ENCODE data around the gene TBX2.
A peak's percentile ranks its signal among the peaks of the same experiment; 100 is the strongest.

TBX2 gene

DNA sequence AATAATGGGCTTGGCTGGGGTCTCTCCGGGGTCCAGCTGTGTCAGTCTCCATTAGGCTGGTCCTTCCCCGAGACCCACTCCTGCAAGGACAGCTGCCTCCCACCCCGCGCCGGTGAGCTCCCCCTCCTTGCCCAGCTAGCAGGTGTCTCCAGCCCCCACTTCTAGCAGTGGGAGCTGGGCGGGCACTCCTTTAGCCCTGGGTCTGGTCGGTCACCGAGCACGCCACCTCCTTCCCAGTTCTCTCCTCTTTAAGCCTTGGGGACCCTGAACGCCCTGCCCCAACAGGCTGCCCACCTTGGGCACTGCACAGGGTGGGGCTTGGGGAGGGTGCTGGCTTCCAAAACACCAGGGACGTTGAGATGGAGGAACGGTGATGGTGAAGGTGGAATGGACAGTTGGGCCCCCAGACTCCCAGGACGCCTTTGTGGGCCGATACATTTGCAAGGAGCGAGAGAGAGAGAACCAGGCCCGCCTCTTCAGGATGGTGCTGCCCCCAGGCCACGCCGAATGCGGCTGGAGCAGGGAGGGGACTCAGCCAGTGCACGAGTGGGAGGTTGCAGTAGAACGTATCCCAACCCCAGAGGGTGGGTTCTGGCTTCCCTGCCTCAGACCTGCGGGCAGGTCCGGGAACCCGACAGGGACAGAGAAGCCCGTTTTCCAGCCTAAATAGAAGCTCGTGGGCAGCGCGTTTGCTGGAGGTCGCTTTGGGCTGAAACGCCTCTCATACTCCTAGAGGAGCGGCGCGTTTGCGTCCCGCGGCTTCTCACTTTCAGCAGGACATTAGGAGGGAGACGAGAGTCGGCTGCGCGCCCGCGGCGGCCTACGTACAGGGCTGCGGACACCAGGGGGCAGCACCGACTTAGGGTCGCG lies 10.7 kb downstream of the TBX2 start:
- DNase-seq (ENCODE audit: low read depth): no peak
- in situ Hi-C loops (cut with HindIII; ENCODE audit: low sequenced_read_pairs): no loop called here
- TF ChIP-seq CTCF (IDR thresholded peaks at IDR 0.05; ENCODE audit: low read depth, low read length, missing control alignments): peak; percentile 48
- H3K4me3 ChIP-seq (ENCODE audit: low read depth, low read length): peak overlapping the region; percentile 7

DNA sequence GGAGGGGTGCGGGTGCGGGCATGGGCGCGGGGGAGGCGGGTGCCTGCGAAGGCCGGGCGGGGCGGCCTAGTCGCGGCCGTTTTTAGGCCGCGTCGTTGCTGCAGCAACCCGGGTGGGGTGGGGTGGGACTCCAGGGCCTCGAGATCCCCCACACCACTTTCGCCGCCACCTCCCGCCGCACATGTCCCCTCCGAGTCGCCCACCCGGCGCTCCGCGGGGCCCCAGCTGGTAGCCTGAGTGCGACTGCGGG lies 11.3 kb downstream of the TBX2 start:
- no peak for TF ChIP-seq CTCF (IDR thresholded peaks at IDR 0.05; ENCODE audit: low read depth, low read length, missing control alignments)
- DNase-seq (ENCODE audit: low read depth): no peak
- peak overlapping the region; percentile 48 for H3K4me3 ChIP-seq (ENCODE audit: low read depth, low read length)
- in situ Hi-C loops (cut with HindIII; ENCODE audit: low sequenced_read_pairs): no loop called here

- no peak for DNase-seq (ENCODE audit: low read depth)
- in situ Hi-C loops (cut with HindIII; ENCODE audit: low sequenced_read_pairs): no loop called here
- peak; percentile 31 for TF ChIP-seq CTCF (IDR thresholded peaks at IDR 0.05; ENCODE audit: low read depth, low read length, missing control alignments)
- H3K4me3 ChIP-seq (ENCODE audit: low read depth, low read length): peak overlapping the region; percentile 48
Measured at GRCh38 chr17:61411261-61412142, 11.9 kb downstream of the TBX2 start.

DNA sequence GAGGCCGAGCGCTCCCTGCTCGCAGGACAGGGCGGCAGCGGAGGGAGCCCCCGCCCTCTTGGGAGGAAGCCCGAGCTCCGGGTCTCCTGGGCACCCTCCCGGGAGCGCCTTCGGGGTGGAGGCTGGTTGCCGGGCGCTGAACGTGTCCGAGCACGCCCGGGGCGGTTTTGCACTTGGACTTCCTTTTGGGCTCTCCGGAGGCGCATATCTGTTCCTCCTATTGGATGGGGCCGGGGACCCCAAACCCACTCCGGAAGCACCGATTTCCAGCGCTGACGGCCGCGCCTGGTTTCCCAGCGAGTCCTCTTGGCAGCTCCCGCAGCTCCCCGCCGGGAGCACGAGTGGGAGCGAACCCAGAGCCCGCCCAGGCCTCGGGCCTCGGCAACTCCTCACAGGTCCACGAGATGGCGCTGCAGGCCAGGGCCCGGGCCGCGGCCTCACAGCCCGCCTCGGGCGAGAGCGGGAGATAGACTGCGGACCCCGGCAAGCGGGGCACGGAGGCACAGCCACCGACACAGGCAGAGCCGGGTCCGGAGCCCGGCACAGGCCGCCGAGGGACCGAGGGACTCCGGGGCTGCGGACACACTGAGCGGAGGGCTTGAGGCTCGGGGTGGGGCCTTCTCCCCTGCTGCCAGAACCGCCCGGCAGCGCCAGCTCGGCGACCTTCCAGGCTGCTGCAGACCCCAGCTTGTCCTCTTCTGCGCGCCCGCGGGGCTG lies 12.7 kb downstream of the TBX2 start:
- in situ Hi-C loops (cut with HindIII; ENCODE audit: low sequenced_read_pairs): no loop called here

GRCh38 chr17:61412860-61413660 lies 13.4 kb downstream of the TBX2 start:
- in situ Hi-C loops (cut with HindIII; ENCODE audit: low sequenced_read_pairs): no loop called here
- peak overlapping the region; percentile 48 for H3K4me3 ChIP-seq (ENCODE audit: low read depth, low read length)
- no peak for TF ChIP-seq CTCF (IDR thresholded peaks at IDR 0.05; ENCODE audit: low read depth, low read length, missing control alignments)
- no peak for DNase-seq (ENCODE audit: low read depth)

More for the DNA sequence above, 12.7 kb downstream of the TBX2 start:
- peak overlapping the region; percentile 48 for H3K4me3 ChIP-seq (ENCODE audit: low read depth, low read length)
- DNase-seq (ENCODE audit: low read depth): peak; percentile 27
- TF ChIP-seq CTCF (IDR thresholded peaks at IDR 0.05; ENCODE audit: low read depth, low read length, missing control alignments): peak; percentile 93

Data from astrocyte of the cerebellum (primary cell).